ENCODE measurements around the gene CDKN1C.
A peak's percentile ranks its signal among the peaks of the same experiment; 100 is the strongest.

DNA sequence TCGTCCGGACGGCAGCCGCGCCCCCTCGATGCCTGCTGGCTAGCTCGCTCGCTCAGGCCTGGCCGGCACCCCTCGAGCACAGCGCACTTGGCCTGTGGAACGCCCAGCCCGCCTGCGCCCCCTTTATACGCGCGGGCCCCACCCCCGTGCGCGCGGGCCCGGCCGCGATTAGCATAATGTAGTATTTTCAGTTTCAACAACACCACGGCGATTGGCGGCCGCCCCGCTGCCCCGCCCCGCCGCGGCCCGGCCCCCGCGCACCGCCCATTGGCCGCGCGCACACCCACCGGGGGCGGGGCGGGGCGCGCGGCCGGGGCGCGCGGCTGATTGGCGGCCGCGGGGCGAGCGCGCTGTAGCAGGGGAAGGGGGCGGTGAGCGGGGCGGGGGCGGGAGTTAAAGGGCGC, at the start of gene CDKN1C:
- TF ChIP-seq SETDB1 (IDR thresholded peaks at IDR 0.05; ENCODE audit: insufficient read length, low read length) = peak; percentile 2
- TF ChIP-seq, protein P1, sequence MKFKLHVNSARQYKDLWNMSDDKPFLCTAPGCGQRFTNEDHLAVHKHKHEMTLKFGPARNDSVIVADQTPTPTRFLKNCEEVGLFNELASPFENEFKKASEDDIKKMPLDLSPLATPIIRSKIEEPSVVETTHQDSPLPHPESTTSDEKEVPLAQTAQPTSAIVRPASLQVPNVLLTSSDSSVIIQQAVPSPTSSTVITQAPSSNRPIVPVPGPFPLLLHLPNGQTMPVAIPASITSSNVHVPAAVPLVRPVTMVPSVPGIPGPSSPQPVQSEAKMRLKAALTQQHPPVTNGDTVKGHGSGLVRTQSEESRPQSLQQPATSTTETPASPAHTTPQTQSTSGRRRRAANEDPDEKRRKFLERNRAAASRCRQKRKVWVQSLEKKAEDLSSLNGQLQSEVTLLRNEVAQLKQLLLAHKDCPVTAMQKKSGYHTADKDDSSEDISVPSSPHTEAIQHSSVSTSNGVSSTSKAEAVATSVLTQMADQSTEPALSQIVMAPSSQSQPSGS (tag by site-specific recombination; IDR thresholded peaks at IDR 0.05; ENCODE audit: low read depth) = no peak
- TF ChIP-seq, protein P2, sequence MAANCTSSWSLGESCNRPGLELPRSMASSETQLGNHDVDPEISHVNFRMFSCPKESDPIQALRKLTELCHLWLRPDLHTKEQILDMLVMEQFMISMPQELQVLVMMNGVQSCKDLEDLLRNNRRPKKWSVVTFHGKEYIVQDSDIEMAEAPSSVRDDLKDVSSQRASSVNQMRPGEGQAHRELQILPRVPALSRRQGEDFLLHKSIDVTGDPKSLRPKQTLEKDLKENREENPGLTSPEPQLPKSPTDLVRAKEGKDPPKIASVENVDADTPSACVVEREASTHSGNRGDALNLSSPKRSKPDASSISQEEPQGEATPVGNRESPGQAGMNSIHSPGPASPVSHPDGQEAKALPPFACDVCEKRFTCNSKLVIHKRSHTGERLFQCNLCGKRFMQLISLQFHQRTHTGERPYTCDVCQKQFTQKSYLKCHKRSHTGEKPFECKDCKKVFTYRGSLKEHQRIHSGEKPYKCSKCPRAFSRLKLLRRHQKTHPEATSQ (tag by site-specific recombination; IDR thresholded peaks at IDR 0.05) = no peak
- no peak for TF ChIP-seq ZNF23 (tag by site-specific recombination; IDR thresholded peaks at IDR 0.05; ENCODE audit: borderline replicate concordance)
- TF ChIP-seq ZNF529 (tag by site-specific recombination; IDR thresholded peaks at IDR 0.05; ENCODE audit: insufficient replicate concordance) = no peak
